Subcutaneous abdominal adipose tissue (tissue), 5 donors: ENCODE measurements around the gene SEC14L6.

Experiments used
- H3K27ac ChIP-seq: one replicate; pipeline ENCODE4 v1.7.0; 2013; ENCODE audit warnings: low read depth, mild to moderate bottlenecking, inconsistent platforms, low read length, moderate library complexity
- H3K27me3 ChIP-seq, 5 donors: one replicate each; pipeline ENCODE4 v1.7.0; 2013; ENCODE audit warnings: low read length in 5 of 5, inconsistent platforms in 1 of 5; ENCODE audit not compliant: control insufficient read depth in 5 of 5, insufficient read depth in 4 of 5
- H3K36me3 ChIP-seq, 5 donors: one replicate each; pipeline ENCODE4 v1.7.0; 2013; ENCODE audit warnings: low read length in 5 of 5; ENCODE audit not compliant: control insufficient read depth in 5 of 5, insufficient read depth in 5 of 5
- H3K4me1 ChIP-seq, 5 donors: one replicate each; pipeline ENCODE4 v1.7.0; 2013; ENCODE audit warnings: low read length in 5 of 5, mild to moderate bottlenecking in 3 of 5, moderate library complexity in 1 of 5; ENCODE audit not compliant: control insufficient read depth in 5 of 5, insufficient read depth in 5 of 5
- H3K4me3 ChIP-seq, 5 donors: one replicate each; pipeline ENCODE4 v1.7.0; 2013; ENCODE audit warnings: low read length in 5 of 5, low read depth in 1 of 5
- H3K9ac ChIP-seq, 5 donors: one replicate each; pipeline ENCODE4 v1.7.0; 2013; ENCODE audit warnings: low read length in 5 of 5, mild to moderate bottlenecking in 4 of 5, moderate library complexity in 3 of 5
- H3K9me3 ChIP-seq, 5 donors: one replicate each; pipeline ENCODE4 v1.7.0; 2013; ENCODE audit warnings: low read length in 5 of 5; ENCODE audit not compliant: control insufficient read depth in 5 of 5
- donor health status: healthy.
- donor health status: healthy.
- donor health status: healthy.
- donor health status: healthy.
- donor health status: healthy.

Gene SEC14L6

DNA sequence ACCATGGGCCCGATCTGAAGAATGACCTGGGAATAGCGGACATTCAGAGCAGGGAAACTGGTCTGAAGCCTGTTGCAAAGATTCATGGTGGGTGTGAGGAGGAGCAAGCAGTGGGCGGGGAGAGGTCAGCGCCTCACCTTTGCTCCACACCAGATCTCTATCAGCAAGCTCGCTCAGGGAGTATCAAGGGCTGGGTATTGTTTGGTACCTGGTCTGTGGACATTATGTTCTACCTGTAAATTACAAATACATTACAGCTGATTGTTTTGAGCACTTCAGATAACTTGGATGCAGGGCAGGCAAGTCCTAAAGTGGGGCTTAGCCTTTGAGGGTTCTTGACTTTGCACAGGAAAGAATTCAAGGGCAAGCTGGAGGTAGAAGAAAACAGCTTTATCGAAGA is 30.3 kb downstream of the SEC14L6 start:
- peaks cover 0 to 6% (median 3%) of the 10 kb centered on the region in 5 donors for H3K27me3 ChIP-seq
- no peaks in the 10 kb centered on the region for H3K4me1 ChIP-seq
- H3K27ac ChIP-seq = no peak overlapping the region
- H3K9ac ChIP-seq = no peak overlapping the region
- peaks cover 0 to 10% (median 7%) of the 10 kb centered on the region in 5 donors for H3K9me3 ChIP-seq
- H3K36me3 ChIP-seq = no peaks in the 10 kb centered on the region
- H3K4me3 ChIP-seq = no peak overlapping the region

DNA sequence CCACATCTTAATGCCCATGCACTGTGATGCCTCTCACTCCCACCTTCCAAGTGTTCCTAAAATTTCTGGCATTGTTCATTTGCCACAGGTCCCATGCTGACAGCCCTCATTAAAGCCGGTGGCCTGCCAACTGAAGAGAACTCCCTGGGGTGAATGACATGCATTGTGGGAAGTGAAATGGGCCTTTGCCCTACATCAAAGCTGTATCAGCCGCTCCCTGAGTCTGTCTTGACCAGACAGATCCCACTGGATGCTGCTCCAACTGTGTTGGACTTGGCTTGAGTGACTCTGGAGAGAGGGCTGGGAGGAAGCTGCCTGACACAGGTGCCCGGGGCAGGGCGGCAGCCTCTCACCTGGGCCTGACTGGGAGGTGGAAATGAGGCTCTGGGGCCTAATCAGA is 32.3 kb downstream of the SEC14L6 start:
- no peak overlapping the region for H3K27ac ChIP-seq
- H3K36me3 ChIP-seq = no peaks in the 10 kb centered on the region

DNA sequence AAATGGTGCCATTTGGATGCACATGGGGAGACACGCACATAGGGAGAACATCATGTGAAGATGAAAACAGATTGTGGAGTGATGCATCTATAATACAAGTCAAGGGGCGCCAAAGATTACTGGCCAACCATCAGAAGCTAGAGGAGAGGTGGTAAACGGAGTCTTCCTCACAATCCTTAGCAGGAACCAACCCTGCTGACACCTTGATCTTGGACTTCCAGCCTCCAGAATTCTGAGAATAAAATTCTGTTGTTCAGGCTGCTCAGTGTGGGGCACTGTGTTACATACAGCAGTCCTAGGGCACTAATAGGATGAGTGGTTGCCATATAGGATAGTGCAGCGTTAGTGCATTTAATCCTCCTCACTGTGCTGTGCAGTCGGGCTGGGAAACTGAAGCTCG is 33.1 kb downstream of the SEC14L6 start:
- Histone ChIP-seq H3K4me1 (no peaks in the 10 kb centered on the region), H3K27me3 (no peaks in the 10 kb centered on the region)

More for the DNA sequence above, 32.3 kb downstream of the SEC14L6 start:
- H3K4me1 ChIP-seq = no peaks in the 10 kb centered on the region
- no peak overlapping the region for H3K4me3 ChIP-seq
- no peaks in the 10 kb centered on the region for H3K27me3 ChIP-seq
- peaks cover 0 to 10% (median 7%) of the 10 kb centered on the region in 5 donors for H3K9me3 ChIP-seq
- H3K9ac ChIP-seq = no peak overlapping the region

DNA sequence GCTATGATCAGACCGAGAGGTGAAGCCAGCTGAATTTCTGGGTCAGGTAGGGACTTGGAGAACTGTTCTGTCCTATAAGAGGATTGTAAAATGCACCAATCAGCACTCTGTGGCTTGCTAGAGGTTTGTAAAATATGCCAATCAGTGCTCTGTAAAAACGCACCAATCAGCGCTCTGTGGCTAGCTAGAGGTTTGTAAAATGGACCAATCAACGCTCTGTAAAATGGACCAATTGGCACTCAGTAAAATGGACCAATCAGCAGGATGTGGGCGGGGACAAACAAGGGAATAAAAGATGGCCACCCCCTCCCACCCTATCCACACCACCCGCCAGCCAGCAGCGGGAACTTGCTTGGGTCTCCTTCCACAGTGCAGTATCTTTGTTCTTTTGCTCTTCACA is 34.6 kb downstream of the SEC14L6 start:
- Histone ChIP-seq H3K27me3 (peaks cover 0 to 4% (median 0%) of the 10 kb centered on the region in 5 donors), H3K9ac (no peak overlapping the region), H3K27ac (no peak overlapping the region), H3K9me3 (peaks cover 0 to 10% (median 7%) of the 10 kb centered on the region in 5 donors), H3K4me3 (no peak overlapping the region), H3K36me3 (no peaks in the 10 kb centered on the region), H3K4me1 (no peaks in the 10 kb centered on the region)

More for the DNA sequence above, 33.1 kb downstream of the SEC14L6 start:
- Histone ChIP-seq H3K9me3 (peaks cover 0 to 10% (median 7%) of the 10 kb centered on the region in 5 donors), H3K9ac (no peak overlapping the region), H3K4me3 (no peak overlapping the region), H3K27ac (no peak overlapping the region), H3K36me3 (no peaks in the 10 kb centered on the region)

DNA sequence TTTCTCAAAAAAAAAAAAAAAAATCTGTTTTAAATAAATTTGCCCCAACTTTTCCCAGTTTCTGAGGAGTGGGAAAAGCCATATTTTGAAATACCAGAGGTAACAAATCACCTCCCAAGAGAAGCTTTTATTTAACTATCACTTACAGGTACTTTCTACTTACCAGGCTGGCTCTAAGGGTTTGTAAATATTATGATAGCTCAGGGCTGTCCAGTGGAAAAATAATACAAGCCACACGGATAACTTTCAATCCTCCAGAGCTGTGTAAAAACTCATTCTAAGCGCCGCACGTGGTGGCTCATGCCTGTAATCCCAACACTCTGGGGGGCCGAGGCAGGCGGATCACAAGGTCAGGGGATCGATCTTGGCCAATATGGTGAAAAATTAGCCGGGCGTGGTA is 35.4 kb downstream of the SEC14L6 start:
- Histone ChIP-seq H3K9ac (no peak overlapping the region), H3K36me3 (no peaks in the 10 kb centered on the region), H3K27ac (no peak overlapping the region), H3K4me3 (no peak overlapping the region), H3K27me3 (peaks cover 5 to 10% (median 6%) of the 10 kb centered on the region in 5 donors), H3K4me1 (no peaks in the 10 kb centered on the region), H3K9me3 (peaks cover 0 to 10% (median 7%) of the 10 kb centered on the region in 5 donors)

DNA sequence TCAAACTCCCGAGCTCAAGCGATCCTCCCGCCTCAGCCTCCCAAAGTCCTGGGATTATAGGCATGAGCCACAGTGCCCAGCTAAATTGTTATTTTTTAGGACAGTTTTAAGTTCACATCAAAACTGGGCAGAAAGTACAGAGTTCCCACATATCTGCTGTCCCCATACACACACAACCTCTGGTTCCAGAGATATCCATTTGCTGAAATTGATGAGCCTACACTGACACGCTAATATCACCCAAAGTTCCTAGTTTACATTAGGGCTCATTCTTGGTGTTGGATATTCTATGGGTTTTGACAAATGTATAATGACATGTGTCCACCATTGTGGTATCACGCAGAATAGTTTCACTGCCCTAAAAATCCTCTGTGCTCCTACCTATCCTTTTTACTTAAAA is 38.3 kb downstream of the SEC14L6 start:
- Histone ChIP-seq H3K9me3 (peaks cover 0 to 2% (median 1%) of the 10 kb centered on the region in 5 donors), H3K27ac (no peak overlapping the region), H3K9ac (no peak overlapping the region), H3K4me3 (no peak overlapping the region), H3K27me3 (peaks cover 20 to 25% (median 21%) of the 10 kb centered on the region in 5 donors), H3K4me1 (peaks cover 0 to 6% (median 5%) of the 10 kb centered on the region in 5 donors), H3K36me3 (no peaks in the 10 kb centered on the region)

DNA sequence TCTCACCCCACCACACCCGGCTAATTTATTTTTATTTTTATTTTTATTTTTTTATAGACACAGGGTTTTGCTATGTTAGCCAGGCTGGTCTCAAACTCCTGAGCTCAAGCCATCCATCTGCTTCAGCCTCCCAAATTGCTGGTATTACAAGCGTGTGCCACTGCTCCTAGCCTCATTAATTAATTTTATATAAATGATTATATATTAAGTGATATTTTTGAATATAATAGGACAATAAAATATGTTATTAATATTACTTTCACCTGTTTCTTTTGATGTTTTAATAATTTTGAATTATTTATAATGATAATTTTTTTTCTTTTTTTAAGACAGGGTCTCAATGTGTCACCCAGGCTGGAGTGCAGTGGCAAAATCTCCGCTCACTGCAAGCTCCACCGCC is 38.9 kb downstream of the SEC14L6 start:
- Histone ChIP-seq H3K9me3 (no peaks in the 10 kb centered on the region), H3K9ac (no peak overlapping the region), H3K27me3 (peaks cover 20 to 30% (median 25%) of the 10 kb centered on the region in 5 donors), H3K4me3 (no peak overlapping the region), H3K4me1 (peaks cover 0 to 6% (median 5%) of the 10 kb centered on the region in 5 donors), H3K27ac (no peak overlapping the region), H3K36me3 (no peaks in the 10 kb centered on the region)

DNA sequence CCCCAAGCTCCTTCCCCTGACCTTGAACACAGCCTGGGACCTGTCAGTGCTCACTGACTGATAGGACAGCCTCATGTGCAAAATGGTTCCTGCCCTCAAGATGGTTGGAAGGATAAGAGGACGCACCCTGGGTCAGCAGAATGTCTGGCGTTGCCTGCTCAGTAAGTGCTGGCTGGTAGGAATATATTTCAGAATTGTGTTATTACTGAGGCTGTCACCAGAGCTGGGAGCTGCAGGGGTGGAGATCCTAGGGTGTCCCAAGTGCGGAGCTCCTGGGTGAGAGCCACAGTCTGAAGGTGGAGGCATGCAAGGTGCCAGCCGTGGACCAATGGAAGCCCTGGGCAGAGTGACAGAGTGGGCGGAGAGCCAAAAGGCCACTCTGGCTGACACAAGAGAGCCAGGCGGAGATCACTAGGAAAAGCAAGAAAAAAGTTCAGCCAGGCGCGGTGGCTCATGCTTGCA is 40.0 kb downstream of the SEC14L6 start:
- H3K4me1 ChIP-seq = peaks cover 0 to 6% (median 5%) of the 10 kb centered on the region in 5 donors
- no peak overlapping the region for H3K27ac ChIP-seq
- no peaks in the 10 kb centered on the region for H3K9me3 ChIP-seq
- no peak overlapping the region for H3K4me3 ChIP-seq
- no peaks in the 10 kb centered on the region for H3K36me3 ChIP-seq
- H3K9ac ChIP-seq = no peak overlapping the region
- H3K27me3 ChIP-seq = peaks cover 20 to 36% (median 26%) of the 10 kb centered on the region in 5 donors

DNA sequence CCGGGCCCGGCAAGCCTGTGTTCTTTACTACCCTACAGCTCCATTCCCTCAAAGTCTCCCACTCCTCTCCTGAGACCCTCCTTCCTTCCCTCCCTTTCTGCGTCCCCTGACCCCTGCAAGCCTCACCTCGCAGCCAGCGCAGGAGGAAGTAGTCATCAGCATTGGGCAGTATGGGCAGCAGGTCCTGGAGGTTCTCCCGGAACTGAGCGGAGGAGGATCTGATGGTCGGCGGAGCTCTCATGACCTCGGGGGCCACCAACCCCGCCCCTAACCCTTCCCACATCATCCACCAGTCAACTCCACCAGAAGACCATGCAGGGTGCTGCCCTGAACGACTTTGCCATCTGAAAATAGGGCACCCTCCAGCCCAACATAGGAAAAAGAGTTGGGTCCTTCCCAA is 43.0 kb downstream of the SEC14L6 start:
- H3K27ac ChIP-seq = no peak overlapping the region
- H3K4me1 ChIP-seq = peaks cover 0 to 6% (median 5%) of the 10 kb centered on the region in 5 donors
- H3K36me3 ChIP-seq = no peaks in the 10 kb centered on the region
- no peaks in the 10 kb centered on the region for H3K9me3 ChIP-seq
- no peak overlapping the region for H3K4me3 ChIP-seq
- no peak overlapping the region for H3K9ac ChIP-seq
- H3K27me3 ChIP-seq = peaks cover 23 to 41% (median 28%) of the 10 kb centered on the region in 5 donors

DNA sequence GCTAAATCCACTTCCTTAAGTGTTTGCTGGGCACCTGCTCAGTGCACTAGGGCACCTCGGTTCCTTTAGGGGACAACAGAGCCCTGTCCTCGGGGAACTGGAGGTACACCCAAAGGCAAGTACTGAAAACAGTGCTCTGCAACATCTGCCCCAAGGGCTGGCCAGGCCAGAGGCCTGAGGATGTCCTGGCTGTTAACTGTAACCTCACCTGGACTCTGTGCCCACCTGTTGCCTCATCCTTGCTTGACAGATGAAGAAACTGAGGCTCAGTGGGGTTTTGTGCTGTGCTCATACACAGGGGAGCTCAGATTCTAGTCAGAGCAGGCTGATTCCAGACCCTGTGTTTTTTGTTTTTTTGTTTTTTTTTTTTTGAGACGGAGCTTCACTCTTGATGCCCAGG is 43.6 kb downstream of the SEC14L6 start:
- Histone ChIP-seq H3K27ac (no peak overlapping the region), H3K4me3 (no peak overlapping the region), H3K36me3 (no peaks in the 10 kb centered on the region), H3K4me1 (peaks cover 0 to 6% (median 5%) of the 10 kb centered on the region in 5 donors), H3K27me3 (peaks cover 23 to 41% (median 28%) of the 10 kb centered on the region in 5 donors), H3K9me3 (no peaks in the 10 kb centered on the region), H3K9ac (no peak overlapping the region)
